K562 (cell line): Measurements from ENCODE around the gene MUCL3. TPM values are rescaled to one million over a fixed set of nuclear protein-coding genes. Genes with fewer than 3 reads are reported as not detected.
"Not testable (repeated sequence)": the region's sequence is repeated elsewhere in the genome, so short reads cannot be mapped to it uniquely, and the experiment has no call there.

ENCODE experiments used
- ATAC-seq: fragments of 200-7000 bp; cut with Tn5 transposase; 3 replicates; pipeline ENCODE4 v1.9.1; 2020; ENCODE audit warnings: moderate library complexity
- BruUV-seq: library from RNA; stranded (reverse); fragments of 400-500 nt; replicated peaks from 2 replicates; lab custom pipeline; 2021; lab: Mats Ljungman, UMichigan
- CTCF ChIA-PET: fragments of 300-600 bp; formaldehyde crosslinking; extraction: SDS; loops from one replicate; lab custom pipeline; 2021; ENCODE audit warnings: low intra/inter-chr PET ratio; lab: Yijun Ruan, JAX
- POLR2A ChIA-PET: fragments of 300-600, 350-650 bp; sonication (Branson Sonifier 250); formaldehyde crosslinking; extraction: SDS; loops from one replicate; lab custom pipeline; 2021; ENCODE audit warnings: antibody characterized with exemption, inconsistent platforms; lab: Yijun Ruan, JAX
- DNase-seq, 4 experiments: peaks; one replicate each; pipeline versions ENCODE4 v3.0.0 to v3.0.0-alpha.2; 2011 to 2018; ENCODE audit warnings: low spot score in 3 of 4, mixed read lengths in 3 of 4; ENCODE audit errors: extremely low read depth in 1 of 4
- FAIRE-seq: peaks from 2 replicates; lab custom pipeline; 2011; peaks lifted over from hg19 to GRCh38; lab: Jason Lieb, UNC
- H2AFZ ChIP-seq: 2 replicates; pipeline ENCODE4 v1.6.0; 2011; ENCODE audit warnings: low read depth, low read length, control low read depth, inconsistent platforms
- H3K27ac ChIP-seq: fragments of 200-600 bp; 3 replicates; pipeline ENCODE4 v1.8.0; 2011; ENCODE audit warnings: low read depth, mild to moderate bottlenecking, control low read depth, inconsistent platforms, low read length, moderate library complexity, mixed read lengths; ENCODE audit errors: extremely low read depth
- H3K27me3 ChIP-seq, 2 experiments: fragments of 300-600 bp in 1 of 2; 2 replicates in 1 of 2; 3 replicates in 1 of 2; pipeline versions ENCODE4 v1.6.0 to v1.8.0; 2011; ENCODE audit warnings: inconsistent platforms in 2 of 2, low read length in 2 of 2, mild to moderate bottlenecking in 1 of 2, mixed read lengths in 1 of 2, moderate library complexity in 1 of 2; ENCODE audit not compliant: control insufficient read depth in 2 of 2, insufficient read depth in 2 of 2
- H3K36me3 ChIP-seq: fragments of 300-600 bp; 3 replicates; pipeline ENCODE4 v1.8.0; 2011; ENCODE audit warnings: mild to moderate bottlenecking, low read length, inconsistent platforms; ENCODE audit not compliant: control insufficient read depth, insufficient read depth
- H3K4me1 ChIP-seq, 2 experiments: fragments of 200-600 bp in 1 of 2; replicated peaks in 1 of 2; 2 replicates in 1 of 2; 3 replicates in 1 of 2; pipeline versions ENCODE4 v1.5.1 to v1.8.0; 2011; ENCODE audit warnings: inconsistent platforms in 2 of 2, low read length in 2 of 2, mild to moderate bottlenecking in 1 of 2, mixed read lengths in 1 of 2, moderate library complexity in 1 of 2; ENCODE audit not compliant: control insufficient read depth in 2 of 2, insufficient read depth in 2 of 2
- H3K4me2 ChIP-seq: 2 replicates; pipeline ENCODE4 v1.6.1; 2011; ENCODE audit warnings: low read length, control low read depth, inconsistent platforms, mixed read lengths; ENCODE audit not compliant: insufficient read depth
- H3K4me3 ChIP-seq: fragments of 200-600 bp; sonication (generic), shearing (Covaris generic); 2 replicates; pipeline ENCODE4 v1.5.1; 2016; ENCODE audit warnings: control low read depth, inconsistent platforms
- H3K79me2 ChIP-seq: fragments of 200-600 bp; 3 replicates; pipeline ENCODE4 v1.8.0; 2011; ENCODE audit warnings: low read length, inconsistent platforms; ENCODE audit not compliant: control insufficient read depth, insufficient read depth
- H3K9ac ChIP-seq, 2 experiments: 2 replicates each; pipeline versions ENCODE4 v1.6.0 to v1.6.1; 2011; ENCODE audit warnings: low read depth in 2 of 2, low read length in 2 of 2, control low read depth in 1 of 2, inconsistent platforms in 1 of 2, mild to moderate bottlenecking in 1 of 2, mixed read lengths in 1 of 2; ENCODE audit not compliant: insufficient read depth in 1 of 2
- H3K9me1 ChIP-seq: one replicate; pipeline ENCODE4 v1.6.0; 2011; ENCODE audit warnings: inconsistent platforms, mild to moderate bottlenecking, low read length, moderate library complexity; ENCODE audit not compliant: control insufficient read depth, insufficient read depth
- H3K9me3 ChIP-seq: replicated peaks from 2 replicates; pipeline ENCODE4 v1.5.1; 2011; ENCODE audit warnings: low read depth, low read length, inconsistent platforms; ENCODE audit not compliant: control insufficient read depth, insufficient read depth
- H4K20me1 ChIP-seq: replicated peaks from 2 replicates; pipeline ENCODE4 v1.6.1; 2011; ENCODE audit warnings: low read length, inconsistent platforms, mixed read lengths; ENCODE audit not compliant: control insufficient read depth, insufficient read depth
- CSDE1 ChIP-seq, 2 experiments: fragments of 450-650 bp; IDR thresholded peaks; 2 replicates each; pipeline ENCODE4 v1.6.1; 2016; ENCODE audit warnings: mild to moderate bottlenecking in 1 of 2
- FOXM1 ChIP-seq, 2 experiments: fragments of 450-650 bp in 1 of 2; sonication (generic) in 1 of 2; formaldehyde crosslinking in 1 of 2; IDR thresholded peaks; 2 replicates each; pipeline versions ENCODE4 v1.6.1 to v1.9.0; 2017 to 2022; ENCODE audit warnings: low read depth in 2 of 2, mild to moderate bottlenecking in 2 of 2, missing genetic modification reagents in 1 of 2, moderate library complexity in 1 of 2
- KHSRP ChIP-seq: fragments of 450-650 bp; IDR thresholded peaks from 2 replicates; pipeline ENCODE4 v1.6.1; 2017
- KLF6 ChIP-seq: fragments of 250-450 bp; sonication (Bioruptor Pico); IDR thresholded peaks from 2 replicates; pipeline ENCODE4 v1.4.0; 2020; ENCODE audit warnings: mild to moderate bottlenecking, moderate library complexity, borderline replicate concordance
- U2AF2 ChIP-seq: fragments of 200-400 bp; formaldehyde crosslinking; optimal IDR thresholded peaks from 2 replicates; pipeline ENCODE3; 2017; ENCODE audit warnings: low read depth, mild to moderate bottlenecking, low read length
- WGBS: fragments of 100-300 bp; shearing (Covaris generic); methylation state at CpG from one replicate; pipeline ENCODE4 v1.1.6; 2016; ENCODE audit warnings: low coverage, mixed read lengths; ENCODE audit not compliant: insufficient coverage; ENCODE audit errors: missing lambda C conversion rate; 5-methylcytosine and 5-hydroxymethylcytosine counted together
- in situ Hi-C: fragments of 300-500 bp; cut with MboI; formaldehyde crosslinking; loops from 4 replicates; pipeline ENCODE4 v1.15.0; 2018; ENCODE audit warnings: inconsistent platforms, mixed read lengths
- intact Hi-C: fragments of 100-400 bp; cut with micrococcal nuclease; formaldehyde crosslinking; loops from 2 replicates; pipeline ENCODE4 v1.14.2; 2022
- polyA plus RNA-seq, 8 experiments: library from polyadenylated mRNA; depleted of rRNA in 4 of 8; stranded (reverse) in 5 of 8; unstranded in 3 of 8; fragments of >200 nt; fragmentation: Nextera tagmentation in 2 of 8; fragmentation: Illumina TruSeq in 1 of 8; extraction: Ambion mirVana in 2 of 8; extraction: Trizol in 1 of 8; gene quantifications; 2 replicates each; pipeline versions ENCODE4 v1.2.1 to v1.2.3, GENCODE V29; 2011 to 2014; ENCODE audit warnings: inconsistent platforms in 1 of 8, missing spikeins in 1 of 8
- total RNA-seq, 7 experiments: library from RNA; depleted of rRNA in 6 of 7; stranded (reverse); fragments of >200 nt in 6 of 7; fragmentation: Illumina TruSeq in 2 of 7; extraction: Trizol in 2 of 7; gene quantifications; 2 replicates each; pipeline versions ENCODE4 v1.2.1 to v1.2.3, GENCODE V29; 2011 to 2021; ENCODE audit warnings: low replicate concordance in 1 of 7
- TF ChIP-seq, protein P1 (sequence below): fragments of 450-650 bp; IDR thresholded peaks from 2 replicates; pipeline ENCODE4 v1.6.1; 2016; ENCODE audit warnings: low read depth, mild to moderate bottlenecking, moderate library complexity

Gene MUCL3
- total and polyA plus RNA-seq, 9 of the 15 experiments (the other 6 are each of a cell fraction or from before 2014, with no cell fraction given), result 0.07 TPM; not detected in 8

DNA sequence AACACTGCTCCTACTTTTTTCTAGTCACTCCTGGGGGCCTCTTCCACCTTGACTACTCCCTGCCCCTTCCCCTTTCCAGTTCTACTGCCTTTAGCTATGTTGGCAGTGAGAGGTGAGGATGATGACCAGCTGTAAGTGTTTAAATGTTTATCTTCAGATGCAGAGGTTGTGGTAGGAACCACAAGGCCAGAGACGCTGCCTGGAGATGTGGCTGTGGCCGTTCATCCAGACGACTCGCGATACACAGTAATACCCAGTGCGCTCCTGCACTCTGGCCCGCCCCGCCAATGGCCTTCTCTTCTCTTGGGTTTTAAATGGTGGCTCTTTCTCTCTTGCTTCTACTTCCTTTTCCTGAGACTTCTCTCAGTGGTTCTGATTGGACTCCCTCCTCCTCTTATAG, 22.1 kb upstream of the MUCL3 start (continued):
- no peak for TF ChIP-seq FOXM1 (IDR thresholded peaks at IDR 0.05; ENCODE audit: low read depth)
- TF ChIP-seq FOXM1 (CRISPR knock-in tag; IDR thresholded peaks at IDR 0.05; ENCODE audit: low read depth), result no peak

DNA sequence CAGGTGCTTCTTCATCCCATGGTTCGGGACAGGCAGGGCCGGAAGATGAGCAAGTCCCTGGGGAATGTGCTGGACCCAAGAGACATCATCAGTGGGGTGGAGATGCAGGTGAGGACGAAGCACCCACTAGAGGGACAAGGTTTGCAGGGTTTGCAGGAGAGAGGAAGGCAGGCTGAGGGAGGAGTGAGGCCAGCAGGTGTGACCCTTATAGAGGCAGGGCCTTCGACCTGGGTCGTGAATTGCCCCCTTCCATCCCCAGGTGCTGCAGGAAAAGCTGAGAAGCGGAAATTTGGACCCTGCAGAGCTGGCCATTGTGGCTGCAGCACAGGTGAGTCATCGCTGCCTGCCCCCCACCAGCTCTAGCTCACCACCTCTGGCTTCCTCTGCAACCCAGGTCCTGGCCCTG, 18.3 kb upstream of the MUCL3 start:
- ATAC-seq, result no peak
- H4K20me1 ChIP-seq, result 0 out of 2 replicates have a peak, but pooled peaks cover 3% of the 10 kb centered on the region
- CTCF ChIA-PET, result no interaction called here
- no peaks in the 10 kb centered on the region for H3K27me3 ChIP-seq
- 77% methylated on average over 7 of the region's 7 CpGs for WGBS
- peaks cover 77% of the 10 kb centered on the region; the same call in 2 of the 3 replicates for H3K36me3 ChIP-seq
- intact Hi-C loops, result no loop called here
- H2AFZ ChIP-seq, result no peak overlapping the region
- H3K9ac ChIP-seq, result 0 out of 4 replicates have a peak overlapping the region, but pooled peaks of 1 of the 2 experiments have one; percentile 28
- no TSS peak for BruUV-seq
- H3K9me3 ChIP-seq, result no peaks in the 10 kb centered on the region
- H3K4me3 ChIP-seq, result no peak overlapping the region
- TF ChIP-seq, protein P1, sequence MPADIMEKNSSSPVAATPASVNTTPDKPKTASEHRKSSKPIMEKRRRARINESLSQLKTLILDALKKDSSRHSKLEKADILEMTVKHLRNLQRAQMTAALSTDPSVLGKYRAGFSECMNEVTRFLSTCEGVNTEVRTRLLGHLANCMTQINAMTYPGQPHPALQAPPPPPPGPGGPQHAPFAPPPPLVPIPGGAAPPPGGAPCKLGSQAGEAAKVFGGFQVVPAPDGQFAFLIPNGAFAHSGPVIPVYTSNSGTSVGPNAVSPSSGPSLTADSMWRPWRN, result no peak
- TF ChIP-seq U2AF2, result no peak
- TF ChIP-seq CSDE1 (IDR thresholded peaks at IDR 0.05), result no peak
- TF ChIP-seq KLF6 (CRISPR knock-in tag), result no peak
- no peak for TF ChIP-seq KHSRP
- TF ChIP-seq, all 486 proteins: peak for 0
- H3K9me1 ChIP-seq, result no peaks in the 10 kb centered on the region
- no peaks in the 10 kb centered on the region for H3K79me2 ChIP-seq
- DNase-seq (no peak), FAIRE-seq (no peak)
- H3K4me2 ChIP-seq, result no peak overlapping the region
- peaks cover 0 to 17% of the 10 kb centered on the region in 2 experiments; a peak in 2 of 5 replicates for H3K4me1 ChIP-seq
- POLR2A ChIA-PET, result interaction anchor here (1.7 kb wide), 1 partner anchor 11 kb away, joined by 4 read pairs; no protein-coding TSS in a partner anchor
- in situ Hi-C loops, result no loop called here
- no peak overlapping the region for H3K27ac ChIP-seq

DNA sequence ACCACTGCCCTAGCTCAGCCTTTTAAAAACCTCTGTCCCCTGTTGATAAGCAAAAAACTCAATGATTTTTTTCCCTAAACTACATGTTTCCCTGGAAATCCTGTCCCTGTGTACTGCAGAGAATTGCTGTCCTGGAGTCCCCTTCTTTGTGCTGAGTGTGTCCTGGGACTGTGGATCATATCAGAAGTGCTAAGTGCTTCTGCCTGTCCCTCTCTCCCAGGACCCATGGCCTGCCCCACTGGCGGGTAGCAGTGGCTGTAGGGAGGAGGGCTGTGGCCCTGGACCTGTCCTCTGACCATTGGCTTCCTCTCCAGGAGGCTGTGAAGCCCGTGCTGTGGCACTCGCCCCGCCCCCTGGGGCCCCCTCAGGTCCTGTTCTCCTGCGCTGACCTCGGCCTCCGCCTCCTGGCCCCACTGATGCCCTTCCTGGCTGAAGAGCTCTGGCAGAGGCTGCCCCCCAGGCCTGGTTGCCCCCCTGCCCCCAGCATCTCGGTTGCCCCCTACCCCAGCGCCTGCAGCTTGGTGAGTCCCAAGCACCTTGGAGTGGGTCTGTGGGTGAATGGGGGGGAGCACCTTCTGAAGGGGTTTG, 16.6 kb upstream of the MUCL3 start:
- DNase-seq, H3K9me1 ChIP-seq, H3K9me3 ChIP-seq, BruUV-seq, ATAC-seq, FAIRE-seq, H3K27ac ChIP-seq, H4K20me1 ChIP-seq, H3K79me2 ChIP-seq, CTCF ChIA-PET, H3K27me3 ChIP-seq, H3K4me2 ChIP-seq, intact Hi-C loops, in situ Hi-C loops, H3K4me3 ChIP-seq, H2AFZ ChIP-seq: not testable (repeated sequence)
- POLR2A ChIA-PET, result interaction anchor here (0.8 to 2.2 kb wide), 4 partner anchors 9 to 41 kb away, joined by 3 to 10 read pairs (median 4); partner anchors contain the start of gene MUCL3
- WGBS, result 84% methylated on average over 8 of the region's 9 CpGs
- Histone ChIP-seq H3K36me3 (peaks cover 64% of the 10 kb centered on the region; the same call in 2 of the 3 replicates), H3K4me1 (peaks cover 0 to 15% of the 10 kb centered on the region in 2 experiments; a peak in 1 of 5 replicates), H3K9ac (peak overlapping the region in 1 of 2 experiments; percentile 18; a peak in 1 of 4 replicates)
